ENCODE results near the gene OR5A2.
"Not testable (repeated sequence)": the region's sequence is repeated elsewhere in the genome, so short reads cannot be mapped to it uniquely, and the experiment has no call there.

The OR5A2 gene, protein sequence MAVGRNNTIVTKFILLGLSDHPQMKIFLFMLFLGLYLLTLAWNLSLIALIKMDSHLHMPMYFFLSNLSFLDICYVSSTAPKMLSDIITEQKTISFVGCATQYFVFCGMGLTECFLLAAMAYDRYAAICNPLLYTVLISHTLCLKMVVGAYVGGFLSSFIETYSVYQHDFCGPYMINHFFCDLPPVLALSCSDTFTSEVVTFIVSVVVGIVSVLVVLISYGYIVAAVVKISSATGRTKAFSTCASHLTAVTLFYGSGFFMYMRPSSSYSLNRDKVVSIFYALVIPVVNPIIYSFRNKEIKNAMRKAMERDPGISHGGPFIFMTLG

DNA sequence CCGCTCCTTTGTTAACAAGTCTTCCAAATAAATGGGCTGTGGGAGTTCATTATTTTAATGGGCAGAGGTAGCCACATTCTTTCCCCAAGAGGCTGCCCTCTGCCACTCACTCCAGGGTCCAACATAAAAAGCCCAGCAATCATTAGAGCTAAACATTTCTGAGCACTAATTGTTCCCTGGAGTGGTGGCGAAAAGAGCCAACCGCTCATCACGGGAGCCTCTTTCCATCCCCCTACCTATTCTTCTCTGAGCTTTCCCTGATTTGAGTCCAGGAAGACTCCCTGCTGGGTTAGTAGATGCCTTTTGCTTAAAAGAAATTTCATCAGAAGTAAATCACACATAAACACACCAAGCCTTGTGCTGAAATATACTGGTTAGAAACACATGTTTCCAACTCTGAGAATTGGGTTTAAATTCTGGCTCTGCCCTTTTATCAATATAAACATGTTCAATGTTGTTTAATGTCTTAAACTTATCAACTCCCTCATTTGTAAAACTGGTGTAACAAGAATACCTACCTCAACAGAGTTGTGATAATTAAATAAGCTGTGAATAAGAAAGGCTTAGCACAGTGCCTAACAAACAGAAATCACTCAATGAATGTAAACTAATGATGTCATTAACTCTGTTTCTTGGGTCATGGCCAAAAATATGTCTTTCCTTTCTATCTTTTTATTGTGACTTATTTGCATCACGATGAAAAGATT is at the start of gene OR5A2:
Gene OR5A2, minus strand, starts transcription at position 53 of the 707 bp plus-strand sequence. CDS start 3,460 bp downstream, outside the sequence.
- DNase-seq: no peak

DNA sequence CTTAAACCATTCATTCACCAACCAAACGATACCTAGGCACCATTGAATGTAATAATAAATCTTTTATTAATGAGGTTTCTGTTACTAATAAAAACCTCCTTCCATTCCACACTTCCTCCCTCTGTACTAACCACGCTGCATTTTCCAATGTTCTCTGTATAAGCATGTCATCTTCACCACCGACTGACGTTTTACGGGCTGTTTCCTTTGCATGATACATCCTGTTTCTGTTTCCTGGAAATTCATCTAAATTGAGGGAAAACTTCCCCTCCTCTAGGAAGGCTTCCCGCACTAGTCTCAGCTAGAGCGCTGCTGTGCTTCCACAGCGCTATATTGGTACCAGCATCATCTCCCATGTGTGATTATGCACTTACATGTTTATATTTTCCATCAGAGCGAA is 49.0 kb upstream of the OR5A2 start:
- no peak for DNase-seq

DNA sequence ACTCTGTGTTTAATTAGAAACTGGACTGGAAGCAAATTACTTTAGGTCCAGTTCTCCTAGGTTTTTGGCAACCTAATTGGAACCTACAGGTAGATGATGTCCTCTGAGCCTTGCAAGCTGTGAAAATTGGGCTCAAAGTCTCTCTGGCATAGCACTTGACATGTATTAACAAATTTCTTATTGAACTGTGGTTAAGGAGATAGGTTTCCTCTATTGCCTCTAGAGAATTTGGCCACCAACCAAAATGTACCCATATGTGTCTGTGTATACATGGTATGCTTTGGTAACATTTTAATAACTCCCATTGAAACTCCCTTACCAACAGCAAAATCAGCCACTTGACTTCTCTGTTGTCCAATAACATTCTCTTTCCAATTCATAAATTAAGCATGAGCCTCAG is 46.8 kb upstream of the OR5A2 start, which contains the start of gene OR4D10:
Gene OR4D10, plus strand, starts transcription at position 301 of the 400 bp plus-strand sequence. CDS start 4,115 bp downstream, outside the sequence.
- no peak for DNase-seq

DNA sequence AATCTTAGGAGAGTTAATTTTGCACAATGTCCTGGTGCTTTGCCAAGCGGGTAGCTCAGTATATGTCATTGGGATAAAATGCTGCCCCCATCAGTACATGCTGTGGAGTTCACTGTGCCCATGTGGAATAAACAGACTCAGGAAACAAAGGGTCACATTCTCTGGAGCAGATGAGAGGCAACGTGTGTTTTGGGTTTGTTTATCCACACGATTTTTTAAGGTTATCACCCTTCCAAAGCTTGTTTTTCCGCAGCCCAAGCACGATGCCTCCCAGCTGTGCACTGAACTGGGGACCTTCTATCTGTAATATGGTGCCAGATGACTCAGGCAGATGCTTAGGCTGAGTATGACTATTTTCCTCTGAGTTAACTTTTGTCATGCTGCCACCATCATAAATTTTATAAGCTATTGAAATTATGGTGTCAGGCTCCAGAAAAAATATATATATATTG is 37.0 kb upstream of the OR5A2 start:
- no peak for DNase-seq

DNA sequence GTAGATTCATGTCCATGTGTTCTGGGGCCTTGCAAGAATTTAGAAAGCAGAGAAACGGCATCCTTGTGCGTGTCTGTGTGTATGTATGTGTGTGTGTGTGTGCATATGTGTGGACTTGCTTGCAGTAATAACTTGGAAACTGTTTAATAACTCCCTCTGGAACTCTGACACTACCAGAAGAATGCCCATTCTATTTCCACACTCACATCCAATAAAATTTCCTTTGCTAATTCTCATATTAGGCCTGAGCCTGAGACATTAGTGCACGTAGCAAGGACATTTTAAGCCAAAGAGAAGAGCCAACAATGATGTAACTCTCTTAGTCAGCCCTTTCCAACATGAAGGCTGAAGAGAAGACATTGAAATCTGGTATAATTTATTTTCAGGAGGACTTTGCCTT is 33.7 kb upstream of the OR5A2 start:
- no peak for DNase-seq

DNA sequence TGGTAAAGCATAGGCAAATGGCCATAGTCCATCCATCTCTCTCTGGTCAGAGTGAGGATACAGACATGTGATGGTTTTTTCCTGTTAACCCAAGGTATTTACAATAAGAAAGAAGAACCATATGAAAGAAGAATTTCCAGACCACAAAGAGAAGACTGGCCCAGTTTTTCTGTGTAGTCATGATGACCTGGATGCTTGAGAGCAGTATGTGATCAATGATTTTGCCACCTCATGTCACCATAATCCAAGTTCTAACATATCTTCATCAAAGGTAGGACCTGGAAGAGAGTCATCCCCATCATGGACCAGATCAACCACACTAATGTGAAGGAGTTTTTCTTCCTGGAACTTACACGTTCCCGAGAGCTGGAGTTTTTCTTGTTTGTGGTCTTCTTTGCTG is 30.4 kb upstream of the OR5A2 start, which contains the start of gene OR4D6:
Gene OR4D6, plus strand, starts transcription at position 301 of the 400 bp plus-strand sequence. Its CDS starts 0 bp downstream, at position 301.
- DNase-seq: no peak

DNA sequence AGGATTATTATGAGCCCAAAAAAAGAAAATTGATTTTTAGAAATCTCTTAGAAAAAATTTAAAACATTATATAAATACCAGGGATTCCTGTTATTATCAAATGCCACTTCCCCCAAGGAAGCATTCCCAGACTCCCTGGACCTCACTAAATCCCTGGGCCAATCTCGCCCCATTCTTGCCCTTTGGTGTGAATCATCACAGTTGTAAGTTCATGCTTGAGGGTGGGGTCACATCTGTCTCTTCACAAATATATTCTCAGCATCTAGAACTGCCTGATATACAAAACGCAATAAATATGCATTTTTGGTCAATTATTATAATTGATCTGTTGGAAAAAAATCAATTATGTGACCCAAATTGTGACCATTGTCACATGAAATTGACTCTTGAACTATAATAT is 22.3 kb upstream of the OR5A2 start:
- DNase-seq: no peak

DNA sequence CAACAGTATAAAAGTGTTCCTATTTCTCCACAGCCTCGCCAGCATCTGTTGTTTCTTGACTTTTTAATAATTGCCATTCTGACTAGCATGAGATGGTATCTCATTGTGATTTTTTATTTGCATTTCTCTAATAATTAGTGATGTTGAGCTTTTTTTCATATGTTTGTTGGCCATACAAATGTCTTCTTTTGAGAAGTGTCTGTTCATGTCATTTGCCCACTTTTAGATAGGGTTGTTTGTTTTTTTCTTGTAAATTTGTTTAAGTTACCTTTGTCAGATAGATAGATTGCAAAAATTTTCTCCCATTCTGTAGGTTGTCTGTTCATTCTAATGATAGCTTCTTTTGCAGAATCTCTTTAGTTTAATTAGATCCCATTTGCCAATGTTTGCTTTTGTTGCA is 19.4 kb upstream of the OR5A2 start:
- DNase-seq: not testable (repeated sequence)

DNA sequence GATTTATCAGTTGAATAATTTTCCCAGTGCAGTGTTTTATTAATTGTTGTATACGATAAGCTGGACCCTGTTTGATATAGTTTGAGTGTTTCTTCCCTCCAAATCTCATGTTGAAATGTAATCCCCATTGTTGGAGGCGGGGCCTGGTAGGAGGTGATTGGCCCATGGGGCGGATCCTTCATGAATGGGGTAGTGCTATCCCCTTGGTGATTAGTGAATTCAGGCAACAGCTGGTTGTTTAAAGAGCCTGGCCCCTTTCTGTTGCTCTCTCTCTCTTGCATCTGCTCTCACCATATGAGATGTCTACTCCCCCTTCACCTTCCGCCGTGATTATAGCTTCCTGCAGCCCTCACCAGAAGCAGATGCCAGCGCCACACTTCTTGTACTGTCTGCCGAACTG is 11.6 kb upstream of the OR5A2 start:
- DNase-seq: no peak

DNA sequence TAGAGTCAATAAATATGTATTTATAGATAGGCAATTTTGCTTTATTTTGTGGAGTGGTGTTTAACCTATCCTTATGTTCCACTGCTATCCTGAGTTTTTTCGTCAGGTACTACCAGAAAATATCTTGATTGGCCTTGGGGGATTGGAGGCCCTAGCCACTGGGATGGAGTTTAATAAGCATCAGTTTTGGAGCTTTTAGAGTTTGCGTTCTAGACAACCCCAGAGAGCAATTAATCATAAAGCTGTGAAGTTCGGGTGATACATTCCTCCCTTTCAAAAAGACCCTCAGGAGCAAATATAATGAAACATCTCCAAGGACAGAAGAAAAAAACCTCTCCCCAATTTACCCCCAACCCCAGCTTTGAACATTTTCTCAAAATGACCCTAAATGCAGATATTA is 10.0 kb upstream of the OR5A2 start, which contains the start of gene OR5A1:
Gene OR5A1, plus strand, starts transcription at position 301 of the 400 bp plus-strand sequence. CDS start 6,700 bp downstream, outside the sequence.
- DNase-seq: no peak

DNA sequence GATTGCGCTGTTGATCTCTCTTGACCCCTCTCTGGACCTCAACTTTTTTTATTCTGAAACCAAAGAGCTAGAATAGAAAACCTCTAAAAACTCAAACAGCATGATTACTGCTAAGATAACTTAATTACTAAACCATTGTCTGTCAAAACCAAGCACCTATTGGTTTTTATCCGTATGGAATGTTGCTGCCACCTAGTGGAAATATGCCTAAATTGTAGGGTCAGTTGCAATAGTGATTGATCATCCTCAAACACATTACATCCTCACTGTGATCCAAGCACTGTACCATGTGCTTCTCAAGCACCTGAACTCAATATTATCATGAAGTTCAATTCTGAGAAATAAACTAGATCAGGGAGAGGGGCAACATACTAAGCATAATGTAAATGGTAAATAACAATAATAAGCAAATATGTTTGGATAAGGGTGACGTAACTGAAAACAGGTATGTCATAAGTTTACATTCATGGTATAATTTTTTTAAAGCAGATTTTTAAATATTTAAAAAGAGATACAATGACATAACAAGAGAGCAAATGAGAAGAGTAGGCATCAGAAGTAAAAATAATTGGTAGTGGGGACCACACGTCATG is 3.8 kb upstream of the OR5A2 start:
- peak; percentile 15 for DNase-seq

DNA sequence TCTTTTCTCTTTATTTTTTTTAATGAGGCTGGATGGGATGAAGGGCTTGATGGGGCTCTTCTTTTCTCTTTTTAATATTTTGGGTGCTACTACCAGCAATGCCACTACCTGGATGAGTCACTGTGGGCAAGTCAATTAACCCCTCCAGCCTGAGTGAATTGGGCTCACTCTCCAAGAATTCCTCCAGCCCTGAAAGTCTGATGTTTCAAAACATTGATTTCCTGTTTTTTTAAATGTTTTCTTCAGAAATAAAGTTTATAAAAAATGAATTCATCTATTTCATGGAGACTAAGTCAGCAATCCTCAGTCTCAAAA is 812 bp upstream of the OR5A2 start:
- no peak for DNase-seq

DNA sequence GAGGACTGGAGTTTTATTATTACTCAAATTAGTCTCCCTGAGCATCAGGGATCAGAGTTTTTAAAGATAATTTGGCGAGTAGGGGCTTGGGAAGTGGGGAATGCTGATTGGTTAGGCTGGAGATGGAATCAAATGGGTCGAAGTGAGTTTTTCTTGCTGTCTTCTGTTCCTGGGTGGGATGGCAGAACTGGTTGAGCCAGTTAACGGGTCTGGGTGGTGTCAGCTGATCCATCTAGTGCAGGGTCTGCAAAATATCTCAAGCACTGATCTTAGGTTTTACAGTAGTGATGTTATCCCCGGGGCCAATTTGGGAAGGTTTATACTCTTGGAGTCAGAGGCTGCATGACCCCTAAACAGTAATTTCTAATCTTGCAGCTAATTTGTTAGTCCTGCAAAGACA is 1.1 kb downstream of the OR5A2 start:
- no peak for DNase-seq

DNA sequence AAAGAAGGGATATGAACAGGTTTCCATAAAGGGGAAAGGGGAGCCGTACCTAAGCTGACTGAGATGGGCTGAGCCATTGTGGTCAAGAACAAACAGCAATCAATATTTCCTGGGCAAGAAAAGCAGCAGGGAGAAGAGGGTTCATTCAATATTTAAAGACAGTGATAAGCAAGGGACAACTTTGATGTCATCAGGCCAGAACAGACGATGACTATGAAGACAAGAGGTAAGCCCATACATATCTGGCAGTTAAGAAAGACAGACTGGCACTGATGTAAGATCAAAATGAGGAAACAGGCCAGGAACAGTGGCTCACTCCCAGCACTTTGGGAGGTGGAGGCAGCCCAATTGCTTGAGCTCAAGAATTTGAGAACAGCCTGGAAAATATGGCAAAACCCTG is 2.4 kb downstream of the OR5A2 start:
- DNase-seq: no peak

DNA sequence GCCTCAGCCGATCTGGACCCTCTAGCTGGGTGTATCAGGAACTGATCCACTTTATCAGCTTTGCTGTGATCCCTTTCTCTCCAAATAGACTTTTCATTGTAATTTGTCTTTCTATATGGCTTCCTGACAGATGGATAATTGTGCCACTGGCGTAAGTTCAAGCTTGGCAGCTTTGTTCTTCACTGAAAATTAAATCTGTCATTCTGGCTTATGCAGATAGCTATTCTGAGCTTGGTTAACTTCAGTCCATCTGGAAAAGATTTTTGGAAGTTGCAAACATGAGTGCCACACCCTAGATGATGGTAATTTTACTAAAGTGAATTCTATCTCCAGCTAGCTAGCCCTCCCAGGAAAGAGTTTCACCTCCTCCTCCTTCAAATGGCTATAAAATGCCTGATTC is 8.1 kb downstream of the OR5A2 start:
- DNase-seq: no peak

DNA sequence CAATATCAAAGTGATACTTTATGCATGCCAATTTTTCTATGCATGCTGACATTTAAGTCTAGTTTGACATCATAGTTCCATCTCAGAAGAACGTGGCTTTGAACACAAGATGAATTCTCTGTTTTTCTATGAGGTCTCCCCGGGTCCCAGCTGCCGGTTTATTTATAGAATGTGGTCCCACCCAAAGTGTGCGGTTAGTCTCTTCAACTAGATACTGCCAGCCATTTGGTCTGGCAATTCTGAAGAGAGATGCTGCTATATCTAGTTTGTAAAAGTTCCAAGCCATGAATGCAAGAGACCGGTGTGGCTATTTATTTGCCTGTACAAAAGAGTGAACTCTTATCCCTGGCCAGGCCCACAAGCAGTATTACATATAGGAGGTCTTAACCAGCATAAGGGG is 9.2 kb downstream of the OR5A2 start:
- DNase-seq: no peak

DNA sequence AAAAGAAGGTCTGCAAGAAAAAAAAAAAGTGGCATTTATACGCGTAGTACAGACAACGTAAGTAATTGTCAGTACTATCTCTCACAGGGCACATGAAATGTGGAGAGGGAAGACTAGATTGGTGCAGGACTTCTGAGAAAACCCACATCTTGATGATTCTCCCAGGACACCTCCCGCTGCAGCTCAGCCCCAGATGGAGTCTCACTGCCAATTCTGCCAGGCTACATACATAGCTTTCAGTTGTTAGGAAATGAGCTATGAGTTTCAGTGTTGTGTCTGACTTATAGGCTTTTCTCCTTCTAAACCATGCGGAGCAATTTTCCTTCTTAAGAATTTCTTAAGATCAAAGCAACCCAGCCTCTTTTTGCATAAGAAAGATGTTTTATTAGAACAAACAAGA is 9.6 kb downstream of the OR5A2 start:
- DNase-seq: no peak

DNA sequence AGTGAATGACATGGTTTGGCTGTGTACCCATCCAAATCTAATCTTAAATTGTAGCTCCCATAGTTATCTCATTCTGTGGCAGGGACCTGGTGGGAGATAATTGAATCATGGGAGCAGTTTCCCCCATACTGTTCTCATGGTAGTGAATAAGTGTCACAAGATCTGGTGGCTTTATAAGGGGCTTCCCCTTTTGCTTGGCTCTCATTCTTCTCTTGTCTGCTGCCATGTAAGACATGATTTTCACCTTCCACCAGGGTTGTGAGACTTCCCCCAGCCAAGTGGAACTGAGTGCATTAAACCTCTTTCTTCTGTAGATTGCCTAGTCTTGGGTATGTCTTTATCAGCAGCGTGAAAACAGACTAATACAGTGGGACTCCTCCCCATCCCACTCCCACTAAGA is 11.1 kb downstream of the OR5A2 start:
- DNase-seq: no peak

DNA sequence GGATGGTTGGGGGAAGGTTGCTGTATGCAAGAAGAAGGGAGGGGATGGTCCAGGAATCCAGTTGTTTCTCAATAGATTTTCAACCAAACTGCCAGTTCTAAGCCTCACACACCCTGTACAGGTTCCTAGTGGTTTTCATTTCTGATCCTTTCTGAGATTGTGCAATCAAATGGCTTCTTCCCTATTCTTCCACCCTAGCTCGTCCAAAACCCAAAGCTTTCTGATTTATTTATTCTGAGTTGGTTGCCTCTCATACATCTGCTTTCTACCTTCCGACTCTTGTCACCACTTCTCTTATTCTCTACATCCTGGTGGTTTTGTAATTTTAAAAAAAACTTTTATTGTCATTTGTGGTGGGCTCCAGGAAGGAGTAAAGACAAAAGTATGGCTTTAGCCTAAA is 12.6 kb downstream of the OR5A2 start:
- DNase-seq: no peak

DNA sequence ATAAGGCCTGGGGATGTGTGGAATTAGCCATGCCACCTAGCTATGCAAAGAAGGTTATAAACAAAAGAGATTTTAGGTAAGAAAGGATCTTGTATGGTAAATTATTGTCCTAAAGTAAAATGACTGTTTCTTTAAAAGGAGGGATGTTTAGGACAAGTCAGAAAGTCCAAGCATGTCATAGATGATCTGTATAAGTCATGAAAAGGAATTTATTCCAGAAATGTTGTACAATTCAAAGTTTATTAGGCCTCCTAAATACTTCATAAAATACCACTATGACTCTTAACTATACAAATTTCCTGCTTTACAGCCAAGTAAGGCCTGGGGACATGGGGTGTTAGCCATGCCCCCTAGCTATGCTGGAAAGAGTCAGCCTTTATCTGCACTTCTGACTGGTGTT is 22.7 kb downstream of the OR5A2 start:
- no peak for DNase-seq

DNA sequence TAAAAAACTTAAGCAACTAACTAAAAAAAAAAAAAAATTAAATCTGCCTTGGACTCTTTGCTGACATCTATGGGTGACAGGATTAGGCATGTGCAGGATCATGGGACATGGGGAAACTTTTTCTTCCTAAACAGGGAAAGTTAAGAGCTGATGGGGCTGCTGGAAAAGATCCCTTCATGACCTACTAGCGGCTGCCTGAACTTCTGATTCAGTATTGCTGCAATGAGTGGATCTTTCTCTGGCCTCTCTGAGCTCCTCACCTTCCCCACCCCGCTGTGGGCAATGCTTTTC is 25.0 kb downstream of the OR5A2 start:
- no peak for DNase-seq

DNA sequence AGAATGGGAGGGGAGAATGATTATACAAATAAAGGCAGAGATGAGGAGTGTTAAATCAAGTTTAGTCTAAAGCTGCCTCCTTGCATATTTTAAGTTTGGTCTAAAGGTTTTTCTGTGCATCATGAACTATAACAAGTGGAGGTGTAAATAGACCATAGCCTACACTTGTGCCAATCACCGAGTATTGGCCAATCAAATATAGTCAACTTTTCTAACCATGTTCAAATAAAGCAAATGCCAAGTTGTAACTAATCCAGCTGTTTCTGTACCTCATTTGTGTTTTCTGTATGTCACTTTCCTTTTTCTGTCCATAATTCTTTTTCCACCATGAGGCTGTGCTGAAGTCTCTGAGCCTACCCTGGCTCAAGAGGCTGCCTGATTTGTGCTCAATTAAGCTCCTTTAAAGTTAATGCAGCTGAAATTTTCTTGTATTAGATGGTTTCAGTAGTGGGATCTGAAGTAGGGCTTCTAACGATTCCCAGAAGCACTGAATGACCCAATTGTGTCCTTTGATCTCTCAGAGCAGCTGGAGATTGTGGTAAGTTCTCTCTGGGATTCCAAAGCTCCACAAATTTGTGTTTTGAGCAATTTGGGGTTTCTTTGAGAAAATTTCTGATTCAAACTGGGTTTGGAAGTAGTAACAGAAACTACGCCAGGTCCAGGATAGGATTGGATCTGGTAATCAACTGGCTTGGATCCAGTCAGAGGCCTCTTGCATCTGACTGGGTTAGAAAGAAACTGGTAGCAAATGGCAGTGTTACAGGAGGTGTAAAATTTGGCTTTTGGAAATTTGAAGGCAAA is 25.6 kb downstream of the OR5A2 start:
- no peak for DNase-seq

DNA sequence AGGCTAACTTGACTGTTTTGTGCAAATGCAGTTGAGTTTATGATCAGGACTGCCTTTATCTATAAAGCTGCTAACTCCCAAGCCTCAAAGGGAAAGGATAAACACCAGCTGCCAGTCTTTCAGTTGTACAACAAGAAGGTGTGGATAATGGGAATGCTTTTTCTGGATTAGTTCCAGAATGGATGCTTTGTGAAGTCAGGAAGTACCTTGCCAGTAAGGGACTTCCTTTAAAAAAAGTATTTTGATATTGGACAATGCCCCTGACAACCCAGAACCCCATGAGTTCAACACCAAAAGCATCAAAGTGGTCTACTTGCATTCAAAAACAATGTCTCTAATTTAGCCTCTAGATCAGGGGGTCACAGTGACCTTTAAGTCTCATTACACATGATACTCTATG is 32.0 kb downstream of the OR5A2 start:
- no peak for DNase-seq
